Endodermal cell (in vitro differentiated cells): ENCODE data around the gene LSAMP. TPM values are rescaled to one million over a fixed set of nuclear protein-coding genes. Genes with fewer than 3 reads are reported as not detected.

Source experiments
- DNase-seq: peaks from one replicate; pipeline ENCODE4 v3.0.0-alpha.2; 2017
- H3K27ac ChIP-seq: 2 replicates; pipeline ENCODE4 v1.5.1; 2013; ENCODE audit warnings: mild to moderate bottlenecking, low read depth, low read length, moderate library complexity
- H3K27me3 ChIP-seq: 2 replicates; pipeline ENCODE4 v1.6.1; 2013; ENCODE audit warnings: mild to moderate bottlenecking, low read length, moderate library complexity; ENCODE audit not compliant: insufficient read depth, control insufficient read depth, poor library complexity, severe bottlenecking
- H3K36me3 ChIP-seq: 2 replicates; pipeline ENCODE4 v1.7.0; 2013; ENCODE audit warnings: mild to moderate bottlenecking, low read length, moderate library complexity; ENCODE audit not compliant: control insufficient read depth, insufficient read depth
- H3K4me1 ChIP-seq: one replicate; pipeline ENCODE4 v1.7.0; 2013; ENCODE audit warnings: low read length; ENCODE audit not compliant: control insufficient read depth, insufficient read depth
- H3K4me3 ChIP-seq: 2 replicates; pipeline ENCODE4 v1.5.1; 2013; ENCODE audit warnings: mild to moderate bottlenecking, low read length, moderate library complexity
- H3K9ac ChIP-seq: 2 replicates; pipeline ENCODE4 v1.6.1; 2013; ENCODE audit warnings: mild to moderate bottlenecking, low read length, moderate library complexity; ENCODE audit not compliant: poor library complexity, severe bottlenecking; ENCODE audit errors: extremely low read depth
- H3K9me3 ChIP-seq: 2 replicates; pipeline ENCODE4 v1.6.1; 2013; ENCODE audit warnings: mild to moderate bottlenecking, low read length, moderate library complexity; ENCODE audit not compliant: control insufficient read depth
- H3K27ac Mint-ChIP-seq: 2 replicates; pipeline ENCODE4 v1.8.0; 2020; ENCODE audit warnings: mixed read lengths
- H3K27me3 Mint-ChIP-seq: 2 replicates; pipeline ENCODE4 v1.8.0; 2021; ENCODE audit warnings: mild to moderate bottlenecking, mixed read lengths; ENCODE audit not compliant: insufficient read depth
- H3K36me3 Mint-ChIP-seq: 2 replicates; pipeline ENCODE4 v1.8.0; 2020; ENCODE audit warnings: low read depth, mixed read lengths
- H3K4me1 Mint-ChIP-seq: 2 replicates; pipeline ENCODE4 v1.8.0; 2020; ENCODE audit warnings: mixed read lengths
- H3K4me3 Mint-ChIP-seq: 2 replicates; pipeline ENCODE4 v1.8.0; 2020; ENCODE audit warnings: mild to moderate bottlenecking, moderate library complexity, mixed read lengths
- H3K9me3 Mint-ChIP-seq: 2 replicates; pipeline ENCODE4 v1.8.0; 2020; ENCODE audit warnings: mild to moderate bottlenecking, mixed read lengths
- CTCF ChIP-seq: fragments of 200-600 bp; sonication (generic); conservative IDR thresholded peaks from 2 replicates; pipeline ENCODE4 v1.5.0; 2021; ENCODE audit warnings: antibody characterized with exemption, mild to moderate bottlenecking
- WGBS, 2 experiments: methylation state at CpG; one replicate each; pipeline versions ENCODE4 v1.1.5 to v1.1.7; 2013; ENCODE audit warnings: missing lambda C conversion rate in 2 of 2, mixed read lengths in 1 of 2; ENCODE audit not compliant: insufficient coverage in 1 of 2, insufficient read length in 1 of 2; 5-methylcytosine and 5-hydroxymethylcytosine counted together
- total RNA-seq, 2 donors: library from RNA; stranded (reverse); fragmentation: NEBNext Ultra II Directional in 1 of 2; extraction: Animal tissue kit (Norgen Biotek cat#: 25700) in 1 of 2; gene quantifications; 2 replicates in 1 of 2; 3 replicates in 1 of 2; pipeline ENCODE4 v1.2.1, GENCODE V29; 2021

The LSAMP gene
- total RNA-seq, 2 donors from 2014 or later, result 4.4 to 10.2 TPM

DNA sequence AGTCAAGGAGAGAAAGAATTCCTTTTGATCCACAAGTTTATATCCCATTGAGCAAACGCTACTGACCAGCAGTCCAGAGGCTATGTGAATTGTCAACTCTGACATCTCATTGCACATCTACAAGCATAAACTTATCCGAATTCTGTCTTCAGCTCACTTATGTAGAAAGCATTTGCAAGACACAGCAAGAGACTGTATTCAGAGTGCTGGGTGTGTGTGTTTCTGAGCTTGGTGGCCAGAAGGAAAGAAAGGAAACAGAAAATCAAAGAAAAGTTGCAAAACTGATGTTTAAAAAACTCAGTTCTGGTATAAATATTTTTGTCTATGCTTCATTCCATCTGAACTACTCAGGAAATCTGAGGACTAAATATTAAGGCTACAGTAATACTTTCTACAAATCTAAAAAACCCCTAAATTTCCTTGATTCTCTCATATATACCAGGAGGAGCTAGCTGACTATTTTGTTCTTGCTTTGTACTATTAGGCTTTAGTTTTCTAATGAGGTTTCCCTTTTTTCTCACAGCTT is 45.5 kb downstream of the LSAMP start:
- Mint-ChIP-seq H3K27ac (no peak overlapping the region), H3K27me3 (no peaks in the 10 kb centered on the region), H3K4me3 (no peak overlapping the region), H3K4me1 (peaks cover 5% of the 10 kb centered on the region), H3K36me3 (no peaks in the 10 kb centered on the region), H3K9me3 (no peaks in the 10 kb centered on the region)
- Histone ChIP-seq H3K9ac (no peak overlapping the region), H3K27ac (no peak overlapping the region), H3K27me3 (no peaks in the 10 kb centered on the region), H3K4me1 (no peaks in the 10 kb centered on the region), H3K4me3 (no peak overlapping the region), H3K36me3 (no peaks in the 10 kb centered on the region), H3K9me3 (no peaks in the 10 kb centered on the region)
- DNase-seq, result no peak
- WGBS, 2 experiments, result 80 to 87% methylated on average over 1 to 2 of the region's 2 CpGs
- no peak for TF ChIP-seq CTCF

DNA sequence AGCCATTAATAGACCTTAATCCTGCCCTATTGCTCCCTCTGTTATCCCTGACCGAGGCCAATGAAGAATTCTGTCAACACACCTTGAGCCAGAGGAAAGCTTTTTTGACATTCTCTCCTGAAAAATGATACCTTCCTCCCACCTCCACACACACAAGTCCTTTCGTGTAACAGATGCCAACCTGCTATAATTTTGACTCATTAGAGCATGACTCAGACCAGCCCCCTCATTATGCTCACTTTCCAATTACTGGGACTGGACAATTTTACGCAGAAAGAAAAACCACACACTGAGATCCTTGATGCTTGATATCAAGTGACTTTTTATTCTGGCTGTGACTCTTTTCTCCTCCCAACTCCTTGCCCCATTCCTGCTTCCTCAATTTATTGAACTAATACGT is 50.9 kb downstream of the LSAMP start:
- Mint-ChIP-seq H3K4me1 (peaks cover 4% of the 10 kb centered on the region), H3K9me3 (no peaks in the 10 kb centered on the region), H3K4me3 (no peak overlapping the region), H3K36me3 (no peaks in the 10 kb centered on the region), H3K27ac (no peak overlapping the region), H3K27me3 (no peaks in the 10 kb centered on the region)
- H3K36me3 ChIP-seq, result no peaks in the 10 kb centered on the region
- no peak overlapping the region for H3K9ac ChIP-seq
- H3K4me3 ChIP-seq, result no peak overlapping the region
- H3K9me3 ChIP-seq, result no peaks in the 10 kb centered on the region
- H3K4me1 ChIP-seq, result no peaks in the 10 kb centered on the region
- no peaks in the 10 kb centered on the region for H3K27me3 ChIP-seq
- no peak for TF ChIP-seq CTCF
- WGBS, 2 experiments, result 85 to 93% methylated on average over 3 to 4 of the region's 4 CpGs
- DNase-seq, result no peak
- no peak overlapping the region for H3K27ac ChIP-seq

DNA sequence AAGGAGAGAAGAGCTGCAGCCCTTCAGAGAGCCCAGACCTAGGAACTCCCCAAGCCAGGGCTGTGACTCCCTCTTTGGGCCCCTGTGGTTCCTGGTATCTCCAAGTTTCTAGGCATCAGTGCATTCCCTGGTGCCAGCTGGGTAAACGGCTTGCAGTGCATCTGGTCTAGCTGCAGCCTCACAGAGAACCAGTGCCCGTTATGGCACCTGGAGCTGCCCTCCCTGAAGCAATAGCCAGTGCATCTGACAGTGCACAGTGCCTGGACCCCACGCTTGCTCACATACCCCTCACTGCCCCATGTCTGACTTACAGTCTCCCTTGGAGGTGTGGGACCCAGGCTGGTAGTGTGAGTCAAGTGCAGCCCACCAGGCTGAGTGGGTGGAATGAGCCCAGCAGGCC is 52.1 kb downstream of the LSAMP start:
- H3K4me1 Mint-ChIP-seq, result peaks cover 6% of the 10 kb centered on the region
- no peaks in the 10 kb centered on the region for H3K36me3 Mint-ChIP-seq
- Histone ChIP-seq H3K27me3 (no peaks in the 10 kb centered on the region), H3K27ac (no peak overlapping the region), H3K4me1 (no peaks in the 10 kb centered on the region), H3K4me3 (no peak overlapping the region), H3K9ac (no peak overlapping the region), H3K36me3 (no peaks in the 10 kb centered on the region), H3K9me3 (no peaks in the 10 kb centered on the region)
- no peak overlapping the region for H3K4me3 Mint-ChIP-seq
- no peak overlapping the region for H3K27ac Mint-ChIP-seq
- H3K27me3 Mint-ChIP-seq, result no peaks in the 10 kb centered on the region
- no peak for TF ChIP-seq CTCF
- WGBS, 2 experiments, result 83% methylated on average over 3 of the region's 3 CpGs; no CpG with 5 or more reads in 1 of the 2 experiments
- no peak for DNase-seq
- no peaks in the 10 kb centered on the region for H3K9me3 Mint-ChIP-seq
